Gastroesophageal sphincter (tissue), 3 donors: ENCODE results near the gene PLEKHA1.

Source experiments
- CTCF ChIP-seq, 4 experiments: fragments of 200-600 bp in 2 of 4; fragments of 450-650 bp in 2 of 4; sonication (generic) in 1 of 4; IDR thresholded peaks; one replicate each; pipeline ENCODE4 v1.5.1; 2017 to 2019; ENCODE audit warnings: antibody characterized with exemption in 4 of 4, mild to moderate bottlenecking in 2 of 4, moderate library complexity in 2 of 4
- EP300 ChIP-seq: sonication (generic); formaldehyde crosslinking; IDR thresholded peaks from one replicate; pipeline ENCODE4 v1.6.1; 2017; ENCODE audit warnings: antibody characterized with exemption, mild to moderate bottlenecking
- POLR2A ChIP-seq, 2 donors: fragments of 450-650 bp; IDR thresholded peaks; one replicate each; pipeline ENCODE4 v1.6.1; 2017; ENCODE audit warnings: antibody characterized with exemption in 2 of 2, mild to moderate bottlenecking in 2 of 2, moderate library complexity in 1 of 2
- POLR2AphosphoS5 ChIP-seq: sonication (generic); formaldehyde crosslinking; IDR thresholded peaks from one replicate; pipeline ENCODE4 v1.6.1; 2017; ENCODE audit warnings: antibody characterized with exemption

- no peak for TF ChIP-seq POLR2A (IDR thresholded peaks at IDR 0.05)
- TF ChIP-seq CTCF (IDR thresholded peaks at IDR 0.05), result no peak
- TF ChIP-seq POLR2AphosphoS5, result no peak
- TF ChIP-seq EP300, result no peak
These were observed 48.1 kb upstream of the PLEKHA1 start for GRCh38 chr10:122326385-122326784.
